Endothelial cell of umbilical vein (primary cell): ENCODE measurements around the gene B4GALT7.

ENCODE experiments used
- EZH2 ChIP-seq: IDR thresholded peaks from 2 replicates; pipeline ENCODE4 v1.6.1; 2012; ENCODE audit warnings: borderline replicate concordance, low read depth, mild to moderate bottlenecking, moderate library complexity, low read length, inconsistent platforms; ENCODE audit not compliant: severe bottlenecking
- JUN ChIP-seq: IDR thresholded peaks from 2 replicates; pipeline ENCODE4 v1.6.1; 2011; ENCODE audit warnings: borderline replicate concordance, low read depth; ENCODE audit not compliant: insufficient read length, insufficient read depth
- POLR2AphosphoS5 ChIP-seq: IDR thresholded peaks from 2 replicates; pipeline ENCODE4 v1.6.1; 2012; ENCODE audit warnings: low read depth, mild to moderate bottlenecking, control low read depth, low read length, moderate library complexity; ENCODE audit not compliant: insufficient read depth
- TF ChIP-seq, protein P1 (sequence below), 2 donors: IDR thresholded peaks; 1 replicate in 1 of 2; 2 replicates in 1 of 2; pipeline ENCODE4 v1.5.1; 2011; ENCODE audit warnings: low read length in 2 of 2, mild to moderate bottlenecking in 2 of 2, moderate library complexity in 2 of 2, control low read depth in 1 of 2, inconsistent platforms in 1 of 2, low read depth in 1 of 2; ENCODE audit not compliant: insufficient read depth in 1 of 2; ENCODE audit errors: extremely low read depth in 1 of 2
- TF ChIP-seq, protein P2 (sequence below): IDR thresholded peaks from 2 replicates; pipeline ENCODE4 v1.6.1; 2011; ENCODE audit not compliant: insufficient read depth, insufficient read length

- TF ChIP-seq EZH2 (no peak), POLR2AphosphoS5 (no peak), JUN (no peak)
- TF ChIP-seq, protein P1, sequence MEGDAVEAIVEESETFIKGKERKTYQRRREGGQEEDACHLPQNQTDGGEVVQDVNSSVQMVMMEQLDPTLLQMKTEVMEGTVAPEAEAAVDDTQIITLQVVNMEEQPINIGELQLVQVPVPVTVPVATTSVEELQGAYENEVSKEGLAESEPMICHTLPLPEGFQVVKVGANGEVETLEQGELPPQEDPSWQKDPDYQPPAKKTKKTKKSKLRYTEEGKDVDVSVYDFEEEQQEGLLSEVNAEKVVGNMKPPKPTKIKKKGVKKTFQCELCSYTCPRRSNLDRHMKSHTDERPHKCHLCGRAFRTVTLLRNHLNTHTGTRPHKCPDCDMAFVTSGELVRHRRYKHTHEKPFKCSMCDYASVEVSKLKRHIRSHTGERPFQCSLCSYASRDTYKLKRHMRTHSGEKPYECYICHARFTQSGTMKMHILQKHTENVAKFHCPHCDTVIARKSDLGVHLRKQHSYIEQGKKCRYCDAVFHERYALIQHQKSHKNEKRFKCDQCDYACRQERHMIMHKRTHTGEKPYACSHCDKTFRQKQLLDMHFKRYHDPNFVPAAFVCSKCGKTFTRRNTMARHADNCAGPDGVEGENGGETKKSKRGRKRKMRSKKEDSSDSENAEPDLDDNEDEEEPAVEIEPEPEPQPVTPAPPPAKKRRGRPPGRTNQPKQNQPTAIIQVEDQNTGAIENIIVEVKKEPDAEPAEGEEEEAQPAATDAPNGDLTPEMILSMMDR (IDR thresholded peaks at IDR 0.05; ENCODE audit: extremely low read depth in 1 of 2, insufficient read depth in 1 of 2, low read depth in 1 of 2, low read length in 2 of 2) = no peak
- TF ChIP-seq, protein P2, sequence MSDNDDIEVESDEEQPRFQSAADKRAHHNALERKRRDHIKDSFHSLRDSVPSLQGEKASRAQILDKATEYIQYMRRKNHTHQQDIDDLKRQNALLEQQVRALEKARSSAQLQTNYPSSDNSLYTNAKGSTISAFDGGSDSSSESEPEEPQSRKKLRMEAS = no peak
These were observed 4.8 kb upstream of the B4GALT7 start for GRCh38 chr5:177595026-177595585.
